ENCODE data around the gene CCL14.
"Not testable (repeated sequence)": the region's sequence is repeated elsewhere in the genome, so short reads cannot be mapped to it uniquely, and the experiment has no call there.

CCL14 gene

DNA sequence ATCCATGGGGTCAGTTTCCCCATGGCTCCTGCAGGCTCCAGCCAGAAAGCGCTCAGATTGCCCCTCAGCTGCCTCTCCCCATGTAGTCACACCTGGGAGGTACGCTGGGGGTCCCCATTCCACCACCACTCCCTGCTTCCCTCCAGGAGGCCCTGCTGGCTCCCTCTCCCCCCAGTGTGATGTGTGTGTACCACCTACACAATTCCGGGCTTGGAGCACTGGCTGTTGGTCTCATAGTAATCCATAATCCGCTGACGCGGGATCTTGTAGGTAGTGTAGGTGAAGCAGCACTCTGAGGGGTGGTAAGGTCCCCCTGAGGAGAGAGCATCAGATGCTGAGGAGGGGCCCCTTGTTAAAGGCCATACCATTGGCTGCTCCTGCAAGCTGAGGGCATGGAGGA is 2.4 kb downstream of the CCL14 start:
- DNase-seq: no peak

DNA sequence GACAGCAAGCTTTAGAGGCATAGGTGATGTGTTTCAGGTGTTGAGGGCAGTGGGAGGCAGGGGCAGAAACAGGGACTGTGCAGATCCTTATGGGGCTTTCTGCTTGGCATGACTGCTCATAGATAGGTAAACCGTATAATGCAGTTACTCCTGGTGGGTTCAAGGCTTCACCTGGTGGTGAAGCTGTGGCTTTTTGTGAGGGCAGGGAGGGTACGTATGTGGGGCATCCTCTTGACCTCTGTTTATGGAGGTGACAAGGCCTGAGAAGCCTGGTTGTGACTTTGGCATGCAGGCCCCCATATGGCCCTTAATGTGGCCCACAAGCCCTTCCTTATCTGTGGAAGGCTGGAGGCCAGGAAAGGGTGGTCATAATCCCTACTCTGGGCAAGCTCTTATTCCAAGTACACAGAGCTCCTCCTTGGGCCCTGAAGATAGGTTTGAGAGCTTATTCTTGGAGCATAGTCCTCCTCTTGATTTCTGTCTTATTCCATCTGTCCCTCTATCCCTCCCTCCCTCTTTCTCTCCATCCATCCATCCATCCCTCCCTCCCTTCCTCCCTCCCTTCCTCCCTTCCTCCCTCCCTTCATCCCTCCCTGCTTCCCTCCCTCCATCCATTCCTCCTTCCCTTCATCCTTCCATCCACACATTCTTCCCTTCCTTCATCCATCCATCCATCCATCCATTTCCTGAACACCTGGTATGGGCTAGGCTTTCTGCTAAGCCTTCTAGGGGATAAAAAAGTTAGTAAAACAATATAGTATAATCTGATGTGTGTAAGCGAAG is 3.9 kb downstream of the CCL14 start:
- no peak for DNase-seq

DNA sequence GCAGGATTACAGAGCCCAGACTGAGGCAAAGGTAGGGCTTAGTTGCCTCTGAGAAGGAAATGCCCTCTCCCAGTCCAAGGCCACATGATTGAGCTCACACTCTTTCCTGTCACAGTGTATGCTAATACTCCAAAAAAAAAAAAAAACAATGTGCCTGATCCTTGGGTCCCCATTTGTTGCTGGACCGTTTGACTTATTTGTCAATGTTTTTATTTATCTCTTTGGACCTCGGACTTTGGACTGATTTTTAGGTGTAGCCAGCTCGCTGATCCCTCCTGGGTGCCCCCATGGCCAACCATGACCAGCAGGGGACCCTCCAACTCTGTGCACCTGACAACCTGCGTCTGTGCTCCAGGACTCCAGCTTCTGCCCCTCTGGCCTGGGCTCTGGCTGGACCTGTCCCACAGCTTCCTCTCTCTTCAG is 4.6 kb downstream of the CCL14 start:
- DNase-seq: no peak

DNA sequence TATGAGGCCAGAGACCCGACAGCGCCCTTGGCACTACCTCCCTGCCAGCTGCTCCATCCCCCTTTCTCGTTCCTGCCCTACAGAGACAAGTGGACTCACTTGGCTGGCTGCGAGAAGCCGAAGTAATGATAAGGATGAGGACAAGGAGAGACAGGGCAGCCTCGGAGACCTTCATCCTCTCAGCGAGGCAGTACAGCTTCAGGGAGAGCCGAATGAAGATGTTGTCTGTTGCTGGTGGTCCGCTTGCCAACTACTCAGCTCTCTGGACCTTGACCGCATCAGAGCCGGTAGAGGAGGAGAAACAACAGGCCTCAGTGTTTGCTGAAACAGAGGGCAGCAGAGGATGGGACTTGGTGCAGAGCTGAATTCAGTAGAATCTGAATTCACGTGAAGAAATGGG is 5.3 kb downstream of the CCL14 start, which contains the start of gene CCL16:
Gene CCL16, minus strand, starts transcription at position 252 of the 400 bp plus-strand sequence. Its CDS starts 77 bp downstream, at position 175.
- no peak for DNase-seq

DNA sequence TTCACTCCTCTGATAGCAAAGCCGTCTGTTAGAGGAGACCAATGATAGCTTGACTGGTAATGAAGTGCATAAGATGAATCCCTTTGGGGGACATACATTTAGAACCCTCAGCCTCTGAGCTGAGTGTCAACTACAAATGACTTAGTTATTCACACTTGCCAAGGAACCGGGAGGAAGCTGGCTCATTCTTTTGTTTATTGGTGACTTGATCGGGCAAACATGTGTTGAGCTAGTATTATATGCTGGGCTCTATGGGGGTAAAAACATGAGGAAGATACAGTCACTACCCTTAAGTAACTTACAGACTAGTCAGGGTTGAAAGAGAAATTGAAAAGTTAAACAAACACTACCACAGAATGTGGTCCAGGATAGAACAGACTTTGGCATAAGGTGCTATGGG is 8.2 kb downstream of the CCL14 start:
- DNase-seq: no peak

DNA sequence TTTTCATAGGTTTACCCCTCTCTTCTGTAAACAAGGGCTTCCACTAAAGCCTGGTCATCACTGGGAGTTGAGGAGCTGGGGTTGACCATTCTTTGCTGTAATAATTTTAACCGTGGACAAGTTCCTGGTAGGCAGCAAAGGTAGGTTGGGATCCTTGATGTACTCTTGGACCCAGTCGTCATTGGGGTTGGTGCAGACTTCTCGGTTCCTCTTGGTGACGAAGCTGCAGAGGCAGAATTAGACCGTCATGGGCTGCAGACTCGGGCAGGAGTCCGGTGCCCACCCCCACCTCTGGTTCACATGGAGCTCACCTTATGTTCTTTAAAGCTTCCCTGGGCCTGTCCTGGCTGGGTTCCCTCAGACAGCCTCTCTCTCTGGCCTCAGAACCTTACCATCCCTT is 9.0 kb downstream of the CCL14 start:
- DNase-seq: no peak

DNA sequence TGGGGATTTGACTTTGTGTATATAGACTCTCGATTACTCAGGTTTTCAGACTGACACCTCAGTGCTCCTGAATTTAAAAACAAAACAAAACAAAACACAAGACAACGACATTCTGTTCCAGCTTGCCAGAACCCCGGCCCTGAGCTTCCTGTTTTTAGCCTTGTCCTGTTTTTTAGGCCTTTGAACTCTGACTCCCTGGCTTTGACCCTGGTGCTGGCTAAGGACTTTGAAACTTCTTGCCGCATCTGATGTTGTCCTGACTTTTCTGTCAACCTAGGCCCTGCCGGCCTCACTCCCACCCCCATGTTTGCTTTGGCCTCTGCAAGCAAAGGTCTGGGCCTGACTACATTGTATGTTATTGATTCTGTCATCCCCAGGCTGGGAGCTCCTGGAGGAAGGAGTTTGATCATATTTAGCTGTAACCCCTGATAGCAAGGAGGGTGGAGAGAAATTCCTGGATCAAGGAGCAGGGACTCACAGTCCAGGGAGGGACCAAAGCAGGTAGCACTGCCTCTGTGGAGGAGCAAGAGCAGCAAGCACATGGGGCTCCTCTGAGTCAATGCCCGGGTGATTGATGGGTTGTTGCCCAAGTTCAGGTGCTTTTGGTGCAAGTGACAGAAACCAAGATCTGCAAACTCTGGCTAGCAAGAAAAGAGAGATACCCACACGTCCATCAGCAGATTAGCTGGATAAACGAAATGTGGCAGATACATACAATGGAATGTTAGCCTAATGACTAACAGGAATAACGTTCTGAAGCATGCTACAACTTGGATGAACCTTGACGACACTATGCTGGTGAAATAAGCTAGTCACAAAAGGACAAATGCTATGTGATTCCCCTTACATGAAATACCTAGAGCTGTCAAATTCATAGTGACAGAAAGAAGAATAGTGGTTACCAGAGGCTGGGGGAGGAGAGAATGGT is 12.9 kb downstream of the CCL14 start:
- no peak for DNase-seq

DNA sequence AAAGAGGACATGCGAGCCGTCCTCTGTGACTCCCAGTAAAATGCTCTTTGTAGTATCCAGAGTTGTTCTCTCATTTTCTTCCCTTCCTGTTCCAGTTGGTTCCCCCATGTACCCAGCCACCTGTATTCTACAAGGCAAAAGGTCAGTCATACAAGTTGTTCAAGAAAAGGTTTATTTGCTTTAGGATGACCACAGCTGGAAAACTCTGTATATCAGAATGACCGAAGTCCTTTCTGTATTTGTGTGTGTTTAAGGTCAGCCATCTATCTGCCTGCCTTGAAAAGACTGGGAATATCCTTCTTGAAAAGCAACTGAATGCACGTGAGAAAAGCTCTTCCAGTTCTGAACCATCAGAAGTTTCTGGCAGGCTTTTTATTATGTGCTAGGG is 13.6 kb downstream of the CCL14 start:
- DNase-seq: no peak

DNA sequence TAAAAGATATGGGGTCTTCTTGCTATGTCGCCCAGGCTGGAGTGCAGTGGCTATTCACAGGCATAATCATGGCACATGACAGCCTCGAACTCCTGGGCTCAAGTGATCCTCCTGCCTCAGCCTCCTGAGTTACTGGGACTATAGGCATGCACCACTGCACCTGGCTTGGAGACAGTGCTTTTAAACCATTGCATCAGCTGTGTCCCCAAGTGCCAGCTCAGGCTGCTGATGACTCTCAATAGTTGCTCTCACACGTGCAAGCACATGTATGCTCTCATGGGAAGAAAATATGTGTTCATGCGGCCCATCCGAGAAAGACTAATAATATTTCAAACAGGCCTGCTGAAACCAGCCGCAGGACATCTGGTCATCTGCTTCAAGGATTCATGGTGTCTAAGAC is 14.0 kb downstream of the CCL14 start:
- no peak for DNase-seq

DNA sequence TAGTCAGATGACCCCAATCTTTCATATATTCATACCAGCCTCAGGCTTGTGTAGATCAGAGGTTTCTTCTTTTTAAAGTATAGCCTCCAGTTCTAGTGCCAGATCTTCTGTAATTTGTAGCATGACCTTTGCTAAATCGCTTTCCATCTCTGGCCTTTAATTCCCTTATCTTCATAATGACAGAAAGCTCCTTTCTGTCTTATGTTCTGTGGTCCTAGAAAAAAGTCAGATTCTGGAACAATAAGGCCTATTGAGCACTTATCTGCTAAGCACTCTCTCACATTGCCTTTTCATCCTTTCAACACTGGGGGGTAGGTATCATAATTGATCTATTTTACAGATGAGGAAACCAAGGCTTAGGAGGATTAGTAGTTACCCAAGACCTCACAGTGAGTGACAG is 14.5 kb downstream of the CCL14 start:
- DNase-seq: no peak

DNA sequence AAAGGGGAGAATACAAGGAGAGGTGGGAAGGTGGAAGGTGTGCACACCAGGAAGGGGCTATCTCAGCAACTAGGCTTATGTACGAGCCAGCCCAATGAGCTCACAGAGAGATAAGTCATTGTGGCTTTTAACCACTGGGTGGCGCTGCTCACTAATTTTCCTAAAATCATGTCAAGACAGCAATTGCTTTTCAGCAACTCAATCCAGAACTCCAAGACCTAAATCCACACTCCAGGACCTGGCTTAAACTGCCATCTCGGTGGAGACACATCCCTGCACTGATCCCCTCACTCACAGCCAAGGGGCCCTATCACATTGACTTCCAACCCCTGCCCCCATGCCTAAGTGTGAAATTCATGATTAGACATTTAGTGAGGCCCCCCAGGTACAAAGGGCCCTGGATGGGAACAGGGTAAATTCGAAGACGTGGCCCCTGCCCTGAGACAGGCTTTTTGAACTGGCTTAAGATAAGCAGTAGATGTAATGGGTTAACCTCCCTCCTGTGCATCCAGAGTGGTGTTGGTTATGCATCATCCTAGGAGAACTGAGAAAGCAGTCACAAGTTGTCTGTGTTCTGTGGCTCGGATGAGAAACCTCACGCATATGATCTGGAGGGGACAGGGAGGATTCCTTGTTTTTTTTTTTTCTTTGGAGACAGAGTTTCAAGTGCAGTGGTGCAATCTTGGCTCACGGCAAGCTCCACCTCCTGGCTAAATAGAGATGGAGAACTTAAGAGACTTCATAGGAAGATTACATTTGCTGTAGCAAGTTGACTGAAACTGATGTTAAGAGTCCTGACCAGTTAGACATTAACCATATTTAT is 16.8 kb downstream of the CCL14 start:
- DNase-seq: peak; percentile 52 to 70

DNA sequence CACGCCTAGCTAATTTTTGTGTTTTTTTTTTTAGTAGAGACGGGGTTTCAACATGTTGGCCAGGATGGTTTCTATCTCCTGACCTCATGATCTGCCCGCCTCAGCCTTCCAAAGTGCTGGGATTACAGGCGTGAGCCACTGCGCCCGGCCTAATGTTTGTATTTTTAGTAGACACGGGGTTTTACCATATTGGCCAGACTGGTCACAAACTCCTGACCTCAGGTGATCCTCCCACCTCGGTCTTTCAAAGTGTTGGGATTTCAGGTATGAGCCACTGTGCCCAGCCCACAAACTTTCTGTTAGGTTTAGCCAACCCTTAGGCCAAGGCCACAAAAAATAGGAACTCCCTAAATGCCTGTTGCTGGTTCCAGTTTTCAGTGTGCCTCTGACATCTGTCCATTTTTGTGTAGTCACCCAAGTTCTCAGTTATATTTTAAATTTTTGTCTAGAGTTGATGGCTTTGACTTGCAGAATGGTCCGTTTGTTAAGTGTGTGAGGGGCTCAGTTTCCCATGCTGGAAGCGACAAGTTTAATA is 17.9 kb downstream of the CCL14 start:
- no peak for DNase-seq

DNA sequence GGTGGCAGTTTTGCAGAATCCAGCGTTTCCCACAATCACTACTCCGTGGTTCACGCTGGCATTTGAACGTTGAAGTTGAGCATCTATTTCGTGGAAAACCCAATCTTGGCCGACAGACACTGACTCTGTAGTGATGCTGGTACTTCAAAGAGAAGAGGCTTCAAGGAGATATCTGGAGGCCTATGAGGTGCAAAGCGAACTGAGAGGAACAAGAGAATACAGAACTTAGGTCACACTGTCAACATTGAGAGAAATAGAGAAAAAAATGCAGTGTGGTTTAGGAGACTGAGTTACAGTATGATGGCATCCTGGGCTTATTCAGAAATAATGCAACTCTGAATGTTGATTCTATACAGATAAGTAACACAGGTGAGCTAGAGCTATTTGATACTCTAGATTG is 21.3 kb downstream of the CCL14 start:
- no peak for DNase-seq

DNA sequence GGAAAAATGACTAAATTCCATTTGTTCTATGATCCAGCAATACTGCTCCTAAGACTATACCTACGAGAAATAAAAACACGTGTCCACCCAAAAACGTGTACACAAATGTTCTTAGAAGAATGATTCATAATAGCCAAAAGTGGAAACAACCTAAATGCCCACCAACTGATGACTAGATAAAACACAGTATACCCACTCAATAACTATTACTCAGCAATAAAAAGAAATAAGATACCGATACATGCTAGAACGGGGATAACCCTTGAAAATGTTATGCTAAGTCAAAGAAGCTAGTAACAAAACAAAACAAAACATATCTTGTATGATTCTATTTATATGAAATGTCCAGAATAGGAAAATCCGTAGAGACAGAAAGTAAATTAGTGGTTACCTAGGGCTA is 22.9 kb downstream of the CCL14 start:
- DNase-seq: no peak

DNA sequence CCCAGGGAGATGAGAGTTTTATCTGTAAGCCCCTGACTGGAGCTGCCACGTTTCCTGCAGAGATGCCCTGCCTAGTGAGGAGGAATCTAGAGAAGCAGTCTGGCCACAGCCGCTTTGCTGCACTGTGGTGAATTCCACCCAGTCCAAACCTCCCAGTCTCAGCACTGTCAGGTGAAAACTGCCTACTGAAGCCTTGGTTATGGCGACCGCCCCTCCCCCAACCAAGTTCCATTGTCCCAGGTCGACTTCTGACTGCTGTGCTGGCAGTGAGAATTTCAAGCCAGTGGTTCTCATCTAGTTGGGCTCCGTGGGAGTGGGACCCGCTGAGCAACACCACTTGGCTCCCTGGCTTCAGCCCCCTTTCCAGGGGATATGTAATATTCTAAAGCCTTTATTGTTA is 32.8 kb downstream of the CCL14 start:
- no peak for DNase-seq

DNA sequence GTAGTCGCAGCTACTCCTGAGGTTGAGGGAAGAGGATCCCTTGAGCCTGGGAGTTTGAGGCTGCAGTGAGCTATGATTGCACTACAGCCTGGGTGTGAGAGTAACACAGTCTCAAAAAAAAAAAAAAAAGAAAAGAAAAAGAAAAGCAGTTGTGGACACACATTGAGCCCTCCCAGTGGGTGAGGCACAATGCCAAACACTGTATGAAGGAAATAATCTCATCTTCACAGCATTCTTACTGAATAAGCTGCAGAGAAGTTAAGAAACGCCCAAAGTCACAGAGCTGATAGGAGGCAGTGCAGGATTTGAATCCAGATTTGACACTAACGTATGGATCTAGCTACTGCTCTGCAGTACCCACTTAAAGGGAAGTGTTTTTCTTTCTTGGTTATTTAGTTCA is 37.1 kb downstream of the CCL14 start:
- no peak for DNase-seq

DNA sequence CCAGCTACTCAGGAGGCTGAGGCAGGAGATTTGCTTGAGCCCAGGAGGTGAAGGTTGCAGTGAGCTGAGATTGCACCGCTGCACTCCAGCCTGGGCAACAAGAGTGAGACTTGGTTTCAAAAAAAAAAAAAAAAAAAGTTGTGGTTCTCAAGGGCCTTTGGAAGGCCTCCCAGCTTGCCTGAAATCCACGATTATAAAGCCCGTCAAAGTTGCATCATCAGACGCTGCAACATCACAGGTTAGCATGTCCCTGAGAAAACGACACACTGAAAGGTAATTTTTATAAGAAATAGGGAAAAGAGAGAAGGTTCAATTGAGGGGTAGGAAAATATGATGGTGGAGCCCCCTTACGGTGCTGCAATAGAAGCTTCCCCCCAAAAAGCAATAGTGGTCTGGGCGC is 38.4 kb downstream of the CCL14 start:
- no peak for DNase-seq

DNA sequence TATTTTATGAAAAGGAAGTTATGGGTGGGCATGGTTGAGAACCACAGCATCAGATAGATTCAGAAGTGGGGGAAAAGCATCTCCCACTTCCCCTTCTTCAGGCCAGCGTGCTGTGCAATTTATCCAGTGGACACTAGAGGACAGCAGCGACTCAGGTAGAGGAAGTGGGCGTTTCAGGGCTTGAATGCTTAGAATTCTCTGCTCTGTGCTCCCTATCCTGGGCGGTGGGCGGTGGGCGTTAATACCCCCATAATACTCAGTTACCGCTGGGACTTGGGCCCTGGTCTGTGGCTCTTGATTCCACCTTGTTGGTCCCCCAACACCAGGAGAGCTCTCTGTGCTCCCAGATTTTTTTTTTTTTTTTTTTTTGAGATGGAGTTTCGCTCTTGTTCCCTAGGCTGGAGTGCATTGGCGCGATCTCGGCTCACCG is 39.4 kb downstream of the CCL14 start:
- peak in 1 of 2 experiments; percentile 37 for DNase-seq

DNA sequence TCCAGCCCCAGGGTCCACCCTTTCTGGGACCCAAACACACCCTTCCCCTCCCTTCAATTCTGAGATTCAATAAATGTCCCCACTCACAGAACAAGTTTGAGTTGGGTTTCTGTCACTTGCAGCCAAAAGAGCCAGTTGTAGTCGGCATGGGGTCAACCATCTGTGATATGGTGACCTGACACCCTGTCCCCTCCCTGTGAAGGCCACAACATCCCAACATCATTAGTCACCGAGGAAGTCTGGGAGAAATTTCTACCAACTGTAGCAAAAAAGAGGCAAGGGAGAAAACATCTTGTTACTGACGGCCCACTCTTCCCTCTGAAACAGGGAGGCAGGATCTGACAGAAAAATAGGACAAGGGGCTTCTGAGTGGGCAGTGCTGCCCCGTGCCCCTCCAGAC is 42.4 kb downstream of the CCL14 start:
- no peak for DNase-seq

DNA sequence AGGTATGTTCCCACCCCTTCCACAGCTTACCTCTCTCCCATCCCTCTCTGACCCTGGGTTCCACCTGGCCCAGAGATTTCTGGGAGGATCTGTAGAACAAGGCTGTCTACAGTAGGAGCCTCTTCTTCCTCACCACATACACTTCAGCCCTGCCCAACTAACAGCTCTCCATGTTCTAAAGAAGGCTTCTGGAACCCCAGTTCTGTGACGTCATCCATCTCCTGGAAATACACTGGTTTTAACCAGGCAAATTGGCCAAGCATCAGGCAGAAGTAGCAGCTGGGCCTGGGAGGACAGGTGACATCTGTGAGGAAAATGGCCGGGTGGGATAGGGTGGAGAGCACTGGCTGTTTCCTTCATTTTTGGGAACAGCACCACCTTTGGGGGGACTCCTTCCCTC is 43.0 kb downstream of the CCL14 start, which contains the start of gene LYZL6:
Gene LYZL6, minus strand, starts transcription at position 177 of the 400 bp plus-strand sequence. CDS start 4,357 bp downstream, outside the sequence.
- DNase-seq: no peak

DNA sequence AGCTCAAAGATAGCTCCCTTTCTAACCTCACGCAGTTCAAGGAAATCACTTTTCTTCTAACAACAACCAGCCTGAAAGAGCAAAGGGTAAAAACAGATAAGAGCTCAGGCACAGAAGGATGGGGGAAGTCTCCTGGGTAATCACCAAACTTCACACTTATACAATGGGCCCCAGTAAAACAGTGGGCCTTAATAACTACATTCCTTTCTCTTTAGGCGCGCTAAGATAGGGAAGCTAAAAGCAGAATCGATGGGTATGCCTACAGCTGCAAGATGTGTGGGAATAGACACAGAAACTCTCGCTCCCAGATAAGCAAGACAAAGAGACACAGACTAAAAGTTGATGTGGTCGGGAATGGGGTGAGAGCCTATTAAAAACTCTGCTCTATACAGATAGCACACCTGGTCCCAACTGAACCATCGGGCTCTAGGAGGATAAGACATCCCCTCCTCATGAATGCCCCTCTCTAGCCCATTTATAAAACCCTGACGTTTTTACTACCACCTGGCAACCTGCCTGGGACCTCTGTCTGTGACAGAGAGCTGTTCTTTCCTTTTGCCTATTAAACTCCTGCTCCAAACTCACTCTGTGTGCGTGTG is 43.8 kb downstream of the CCL14 start:
- DNase-seq: no peak

DNA sequence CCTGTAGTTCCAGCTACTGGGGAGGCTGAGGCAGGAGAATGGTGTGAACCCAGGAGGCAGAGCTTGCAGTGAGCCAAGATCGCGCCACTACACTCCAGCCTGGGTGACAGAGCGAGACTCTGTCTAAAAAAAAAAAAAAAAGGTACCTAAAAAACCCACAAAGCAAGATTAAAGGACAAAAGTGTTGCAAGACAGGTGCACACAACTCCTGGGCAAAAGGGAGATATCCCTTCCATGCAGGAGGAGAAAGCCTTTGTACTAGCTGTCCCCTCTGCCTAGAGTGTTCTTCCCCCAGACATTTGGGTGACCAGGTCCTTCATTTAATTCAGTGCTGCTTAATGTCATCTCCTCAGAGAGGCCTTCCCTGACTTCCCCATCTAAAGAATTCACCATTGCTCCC is 48.0 kb downstream of the CCL14 start:
- DNase-seq: not testable (repeated sequence)
